Colonic mucosa (tissue), 4 donors: ENCODE data around the gene ZNF195. TPM values are rescaled to one million over a fixed set of nuclear protein-coding genes. Genes with fewer than 3 reads are reported as not detected.

Experiments used
- DNase-seq: peaks from one replicate; pipeline ENCODE4 v3.0.0-alpha.2; 2020
- H3K27ac ChIP-seq: fragments of 200-600 bp; one replicate; pipeline ENCODE4 v1.8.0; 2021
- H3K27me3 ChIP-seq: fragments of 200-600 bp; one replicate; pipeline ENCODE4 v1.8.0; 2021
- H3K36me3 ChIP-seq: fragments of 200-600 bp; one replicate; pipeline ENCODE4 v1.8.0; 2021
- H3K4me1 ChIP-seq: fragments of 200-600 bp; one replicate; pipeline ENCODE4 v1.8.0; 2021; ENCODE audit warnings: mild to moderate bottlenecking
- H3K4me3 ChIP-seq: fragments of 200-600 bp; one replicate; pipeline ENCODE4 v1.8.0; 2021
- H3K9ac ChIP-seq, 2 donors: one replicate each; pipeline ENCODE4 v1.7.0; 2013; ENCODE audit warnings: control low read depth in 2 of 2, low read depth in 2 of 2, low read length in 2 of 2
- H3K9me3 ChIP-seq: fragments of 200-600 bp; one replicate; pipeline ENCODE4 v1.8.0; 2021
- intact Hi-C: fragments of 100-400 bp; cut with DNase I; formaldehyde crosslinking; loops from one replicate; pipeline ENCODE4 v1.14.1; 2022
- total RNA-seq, 2 donors: library from RNA; stranded (reverse); fragmentation: NEBNext Ultra II Directional in 1 of 2; extraction: Animal tissue kit (Norgen Biotek cat#: 25700) in 1 of 2; gene quantifications; one replicate each; pipeline ENCODE4 v1.2.1, GENCODE V29; 2021
- TF ChIP-seq, protein P1 (sequence below): fragments of 200-600 bp; IDR thresholded peaks from one replicate; pipeline ENCODE4 v1.8.0; 2022; ENCODE audit warnings: antibody characterized with exemption, mild to moderate bottlenecking
- donor health status: healthy.
- donor health status: DM: no; HTN: no; CAD: no.
- donor health status: DM: no; HTN: no; CAD: no.

The ZNF195 gene
- total RNA-seq, 2 donors from 2014 or later: 19.2 to 34.3 TPM

DNA sequence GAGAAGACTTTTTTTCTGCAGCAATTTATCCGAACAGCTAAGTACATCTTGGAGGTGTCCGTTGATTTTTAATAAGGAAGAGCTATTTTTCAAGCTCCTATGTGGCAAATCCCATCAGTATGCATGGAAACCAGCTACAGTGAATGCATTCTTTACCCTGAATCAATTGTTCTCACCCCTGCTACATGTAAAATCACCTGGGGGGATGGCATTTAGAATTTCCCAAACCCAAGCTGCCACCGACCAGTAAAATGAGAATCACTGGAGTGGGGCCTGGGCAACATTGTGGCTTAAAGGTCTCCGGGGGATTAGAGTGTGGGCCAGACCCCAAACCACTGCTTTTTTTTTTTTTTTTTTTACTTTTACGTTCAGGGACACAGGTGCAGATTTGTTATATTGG lies 2.8 kb upstream of the ZNF195 start:
- Histone ChIP-seq H3K36me3 (no peaks in the 10 kb centered on the region), H3K27ac (no peak overlapping the region), H3K4me3 (no peak overlapping the region), H3K9ac (peak overlapping the region in 1 of 2 donors; percentile 20), H3K27me3 (no peaks in the 10 kb centered on the region), H3K9me3 (no peaks in the 10 kb centered on the region), H3K4me1 (no peaks in the 10 kb centered on the region)
- intact Hi-C loops: no loop called here
- no peak for DNase-seq
- TF ChIP-seq, protein P1, sequence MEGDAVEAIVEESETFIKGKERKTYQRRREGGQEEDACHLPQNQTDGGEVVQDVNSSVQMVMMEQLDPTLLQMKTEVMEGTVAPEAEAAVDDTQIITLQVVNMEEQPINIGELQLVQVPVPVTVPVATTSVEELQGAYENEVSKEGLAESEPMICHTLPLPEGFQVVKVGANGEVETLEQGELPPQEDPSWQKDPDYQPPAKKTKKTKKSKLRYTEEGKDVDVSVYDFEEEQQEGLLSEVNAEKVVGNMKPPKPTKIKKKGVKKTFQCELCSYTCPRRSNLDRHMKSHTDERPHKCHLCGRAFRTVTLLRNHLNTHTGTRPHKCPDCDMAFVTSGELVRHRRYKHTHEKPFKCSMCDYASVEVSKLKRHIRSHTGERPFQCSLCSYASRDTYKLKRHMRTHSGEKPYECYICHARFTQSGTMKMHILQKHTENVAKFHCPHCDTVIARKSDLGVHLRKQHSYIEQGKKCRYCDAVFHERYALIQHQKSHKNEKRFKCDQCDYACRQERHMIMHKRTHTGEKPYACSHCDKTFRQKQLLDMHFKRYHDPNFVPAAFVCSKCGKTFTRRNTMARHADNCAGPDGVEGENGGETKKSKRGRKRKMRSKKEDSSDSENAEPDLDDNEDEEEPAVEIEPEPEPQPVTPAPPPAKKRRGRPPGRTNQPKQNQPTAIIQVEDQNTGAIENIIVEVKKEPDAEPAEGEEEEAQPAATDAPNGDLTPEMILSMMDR: no peak

- no peaks in the 10 kb centered on the region for H3K36me3 ChIP-seq
- no peaks in the 10 kb centered on the region for H3K4me1 ChIP-seq
- intact Hi-C loops: no loop called here
- H3K27ac ChIP-seq: no peak overlapping the region
- H3K4me3 ChIP-seq: no peak overlapping the region
- peak; percentile 30 for DNase-seq
- H3K9me3 ChIP-seq: no peaks in the 10 kb centered on the region
- no peaks in the 10 kb centered on the region for H3K27me3 ChIP-seq
- TF ChIP-seq, protein P1: no peak
- H3K9ac ChIP-seq: no peak overlapping the region
Measured at GRCh38 chr11:3380706-3381545, 2.0 kb upstream of the ZNF195 start.

DNA sequence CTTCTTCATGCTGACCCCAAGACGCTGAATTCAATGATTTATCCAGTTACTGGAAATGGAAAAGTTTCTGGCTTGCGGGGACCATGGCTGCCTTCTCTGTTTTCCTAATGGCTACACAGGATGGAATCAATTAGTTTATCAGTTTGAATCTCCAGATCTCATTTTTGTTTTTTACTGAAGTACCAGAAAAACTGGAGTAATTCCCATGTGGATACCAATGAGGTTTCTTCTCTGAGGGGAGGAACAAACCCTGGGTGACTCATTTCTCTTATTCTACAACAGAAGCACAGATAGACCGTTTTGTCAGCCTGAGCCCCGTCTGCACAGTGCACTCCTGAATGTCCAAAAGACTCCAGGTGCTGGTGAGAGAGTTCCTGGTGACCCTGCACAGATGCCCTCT lies 3.4 kb downstream of the ZNF195 start:
- H3K4me1 ChIP-seq: no peaks in the 10 kb centered on the region

DNA sequence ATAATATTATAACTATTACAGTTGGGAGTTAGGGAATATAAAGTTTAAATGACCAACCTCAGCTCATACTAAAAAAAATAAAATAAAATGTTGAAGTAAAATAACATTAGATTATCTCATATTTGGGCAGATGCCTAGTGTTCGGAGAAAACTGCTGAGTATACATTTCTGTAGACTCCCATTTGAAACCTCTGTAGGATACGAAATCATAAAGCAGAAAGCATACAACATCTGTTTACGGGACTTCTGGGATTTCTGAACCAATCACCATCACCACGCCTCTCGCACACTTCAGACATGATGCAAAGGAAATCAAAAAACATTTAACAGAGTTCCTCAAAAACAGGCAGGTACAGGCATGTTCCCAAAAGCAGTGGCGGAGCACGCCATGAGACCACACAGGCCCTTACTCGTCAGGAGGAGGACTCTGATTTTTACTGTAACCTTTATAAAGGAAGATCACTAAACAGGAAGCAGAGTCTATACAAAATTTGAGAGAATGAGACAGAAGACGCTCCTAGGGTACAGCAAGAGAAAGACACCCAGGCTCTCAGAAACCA lies 8.6 kb downstream of the ZNF195 start:
- DNase-seq: no peak
- H3K9ac ChIP-seq: no peak overlapping the region
- no peak overlapping the region for H3K27ac ChIP-seq
- no peaks in the 10 kb centered on the region for H3K4me1 ChIP-seq
- H3K4me3 ChIP-seq: no peak overlapping the region
- peaks cover 38% of the 10 kb centered on the region for H3K36me3 ChIP-seq
- TF ChIP-seq, protein P1: no peak
- intact Hi-C loops: no loop called here
- H3K9me3 ChIP-seq: no peaks in the 10 kb centered on the region
- H3K27me3 ChIP-seq: no peaks in the 10 kb centered on the region

More for the DNA sequence above, 3.4 kb downstream of the ZNF195 start:
- Histone ChIP-seq H3K4me3 (no peak overlapping the region), H3K9ac (no peak overlapping the region), H3K9me3 (no peaks in the 10 kb centered on the region), H3K36me3 (peaks cover under 1% of the 10 kb centered on the region), H3K27ac (no peak overlapping the region), H3K27me3 (no peaks in the 10 kb centered on the region)
- no peak for DNase-seq
- intact Hi-C loops: no loop called here
- TF ChIP-seq, protein P1: no peak

- no peaks in the 10 kb centered on the region for H3K27me3 ChIP-seq
Measured at GRCh38 chr11:3369366-3369765, 9.6 kb downstream of the ZNF195 start.

More at GRCh38 chr11:3369366-3369765, 9.6 kb downstream of the ZNF195 start:
- no peak for DNase-seq
- H3K27ac ChIP-seq: no peak overlapping the region
- intact Hi-C loops: no loop called here
- H3K9ac ChIP-seq: no peak overlapping the region
- H3K4me1 ChIP-seq: no peaks in the 10 kb centered on the region
- H3K4me3 ChIP-seq: no peak overlapping the region
- peaks cover 41% of the 10 kb centered on the region for H3K36me3 ChIP-seq
- H3K9me3 ChIP-seq: no peaks in the 10 kb centered on the region
- TF ChIP-seq, protein P1: no peak
